AG04449 (cell line): ENCODE measurements around the gene CAMTA1.

Experiments
- CTCF ChIA-PET: fragments of 350-600 bp; formaldehyde crosslinking; extraction: SDS; loops from one replicate; lab custom pipeline; 2021; ENCODE audit warnings: antibody characterized with exemption; lab: Yijun Ruan, JAX
- POLR2A ChIA-PET: fragments of 400-600, 350-600 bp; formaldehyde crosslinking; extraction: SDS; loops from one replicate; lab custom pipeline; 2020; ENCODE audit warnings: antibody characterized with exemption, inconsistent platforms; lab: Yijun Ruan, JAX
- DNase-seq: peaks from one replicate; pipeline ENCODE4 v3.0.0-alpha.2; 2010; ENCODE audit warnings: low read depth, low spot score
- H3K4me3 ChIP-seq: 2 replicates; pipeline ENCODE4 v1.5.1; 2011; ENCODE audit warnings: low read depth, mild to moderate bottlenecking, control low read depth, low read length
- CTCF ChIP-seq: IDR thresholded peaks from one replicate; pipeline ENCODE4 v1.5.1; 2011; ENCODE audit warnings: mild to moderate bottlenecking, moderate library complexity, low read length, control low read depth, inconsistent platforms; ENCODE audit not compliant: insufficient read depth; ENCODE audit errors: missing control alignments

Gene CAMTA1

GRCh38 chr1:6762060-6762459 is 23.2 kb upstream of the CAMTA1 start:
- TF ChIP-seq CTCF = no peak
- POLR2A ChIA-PET = no interaction called here
- H3K4me3 ChIP-seq = no peak overlapping the region
- DNase-seq = no peak
- CTCF ChIA-PET = interaction anchor here (1.0 kb wide), 1 partner anchor 10 kb away, joined by 3 read pairs; no protein-coding TSS in a partner anchor

- no peak overlapping the region for H3K4me3 ChIP-seq
- no peak for DNase-seq
- ChIA-PET CTCF (interaction anchor here (0.7 to 2.3 kb wide), 8 partner anchors 10 to 683 kb away, joined by 3 to 11 read pairs (median 4); no protein-coding TSS in a partner anchor), POLR2A (interaction anchor here (0.6 to 0.7 kb wide), 2 partner anchors 11 to 14 kb away, joined by 3 to 4 read pairs; partner anchors contain the start of gene CAMTA1)
- TF ChIP-seq CTCF = no peak
Measured at GRCh38 chr1:6770751-6771440, 14.4 kb upstream of the CAMTA1 start.

GRCh38 chr1:6771441-6771769 is 13.8 kb upstream of the CAMTA1 start:
- TF ChIP-seq CTCF = no peak
- H3K4me3 ChIP-seq = no peak overlapping the region
- ChIA-PET CTCF (interaction anchor here (1.0 to 2.3 kb wide), 7 partner anchors 9 to 897 kb away, joined by 3 to 11 read pairs (median 5); no protein-coding TSS in a partner anchor), POLR2A (interaction anchor here (0.7 kb wide), 1 partner anchor 10 kb away, joined by 4 read pairs; no protein-coding TSS in a partner anchor)
- no peak for DNase-seq

GRCh38 chr1:6774381-6774780 is 10.9 kb upstream of the CAMTA1 start:
- no peak for DNase-seq
- ChIA-PET POLR2A (no interaction called here), CTCF (no interaction called here)
- TF ChIP-seq CTCF = no peak
- no peak overlapping the region for H3K4me3 ChIP-seq

GRCh38 chr1:6775261-6776043 is 9.8 kb upstream of the CAMTA1 start:
- DNase-seq = no peak
- TF ChIP-seq CTCF = no peak
- no peak overlapping the region for H3K4me3 ChIP-seq
- CTCF ChIA-PET = no interaction called here
- POLR2A ChIA-PET = no interaction called here

GRCh38 chr1:6776389-6776788 is 8.9 kb upstream of the CAMTA1 start:
- H3K4me3 ChIP-seq = no peak overlapping the region
- ChIA-PET CTCF (no interaction called here), POLR2A (no interaction called here)
- DNase-seq = no peak
- no peak for TF ChIP-seq CTCF
